ENCODE data around the gene MMP13.
"Not testable (repeated sequence)": the region's sequence is repeated elsewhere in the genome, so short reads cannot be mapped to it uniquely, and the experiment has no call there.

The MMP13 gene

GRCh38 chr11:102935514-102935913, 20.0 kb downstream of the MMP13 start:
- DNase-seq (ENCODE audit: low read depth) = no peak

GRCh38 chr11:102934735-102935134, 20.8 kb downstream of the MMP13 start:
- no peak for DNase-seq (ENCODE audit: low read depth)

- DNase-seq (ENCODE audit: low read depth) = no peak
These were observed 21.9 kb downstream of the MMP13 start for GRCh38 chr11:102933627-102934026.

- DNase-seq (ENCODE audit: low read depth) = no peak
These were observed 22.9 kb downstream of the MMP13 start for GRCh38 chr11:102932678-102933077.

- no peak for DNase-seq (ENCODE audit: low read depth)
These were observed 25.1 kb downstream of the MMP13 start for GRCh38 chr11:102930451-102930850.

GRCh38 chr11:102929972-102930371, 25.6 kb downstream of the MMP13 start:
- DNase-seq (ENCODE audit: low read depth) = no peak

- DNase-seq (ENCODE audit: low read depth) = no peak
These were observed 26.4 kb downstream of the MMP13 start for GRCh38 chr11:102929166-102929565.

- DNase-seq (ENCODE audit: low read depth) = no peak
These were observed 27.3 kb downstream of the MMP13 start for GRCh38 chr11:102928247-102928646.

GRCh38 chr11:102927624-102927990, 27.9 kb downstream of the MMP13 start:
- DNase-seq (ENCODE audit: low read depth) = no peak

GRCh38 chr11:102926961-102927623, 28.4 kb downstream of the MMP13 start:
- no peak for DNase-seq (ENCODE audit: low read depth)

- DNase-seq (ENCODE audit: low read depth) = no peak
These were observed 29.0 kb downstream of the MMP13 start for GRCh38 chr11:102926517-102926916.

GRCh38 chr11:102925988-102926387, 29.5 kb downstream of the MMP13 start:
- DNase-seq (ENCODE audit: low read depth) = no peak

- no peak for DNase-seq (ENCODE audit: low read depth)
These were observed 30.6 kb downstream of the MMP13 start for GRCh38 chr11:102924851-102925380.

GRCh38 chr11:102921587-102922220, 33.8 kb downstream of the MMP13 start:
- DNase-seq (ENCODE audit: low read depth) = no peak

GRCh38 chr11:102920118-102920684, 35.3 kb downstream of the MMP13 start:
- DNase-seq (ENCODE audit: low read depth) = no peak

- DNase-seq (ENCODE audit: low read depth) = no peak
These were observed 40.5 kb downstream of the MMP13 start for GRCh38 chr11:102915044-102915375.

GRCh38 chr11:102914238-102915043, 41.1 kb downstream of the MMP13 start:
- no peak for DNase-seq (ENCODE audit: low read depth)

GRCh38 chr11:102912482-102912830, 43.1 kb downstream of the MMP13 start:
- no peak for DNase-seq (ENCODE audit: low read depth)

GRCh38 chr11:102911758-102912481, 43.6 kb downstream of the MMP13 start:
- no peak for DNase-seq (ENCODE audit: low read depth)

- not testable (repeated sequence) for DNase-seq (ENCODE audit: low read depth)
These were observed 49.7 kb downstream of the MMP13 start for GRCh38 chr11:102905848-102906247.

GRCh38 chr11:102903895-102904294, 51.6 kb downstream of the MMP13 start:
- not testable (repeated sequence) for DNase-seq (ENCODE audit: low read depth)

GRCh38 chr11:102900346-102900745, 55.2 kb downstream of the MMP13 start:
- DNase-seq (ENCODE audit: low read depth) = no peak
